HUES6 (cell line): ENCODE measurements around the gene TECTB.

Source experiments
- H3K27ac ChIP-seq: 2 replicates; pipeline ENCODE4 v1.7.0; 2013; ENCODE audit warnings: low read depth, mild to moderate bottlenecking, low read length, inconsistent platforms
- H3K27me3 ChIP-seq: 2 replicates; pipeline ENCODE4 v1.6.1; 2013; ENCODE audit warnings: low read length; ENCODE audit not compliant: control insufficient read depth, insufficient read depth
- H3K36me3 ChIP-seq: 2 replicates; pipeline ENCODE4 v1.6.1; 2013; ENCODE audit warnings: low read length; ENCODE audit not compliant: control insufficient read depth, insufficient read depth
- H3K4me1 ChIP-seq: 2 replicates; pipeline ENCODE4 v1.6.1; 2013; ENCODE audit warnings: low read length; ENCODE audit not compliant: control insufficient read depth, insufficient read depth
- H3K4me3 ChIP-seq: 2 replicates; pipeline ENCODE4 v1.5.1; 2013; ENCODE audit warnings: low read depth, low read length
- H3K9ac ChIP-seq: one replicate; pipeline ENCODE4 v1.6.1; 2013; ENCODE audit warnings: mild to moderate bottlenecking, low read length
- H3K9me3 ChIP-seq: 2 replicates; pipeline ENCODE4 v1.6.1; 2013; ENCODE audit warnings: low read depth, low read length; ENCODE audit not compliant: control insufficient read depth, insufficient read depth

The TECTB gene

DNA sequence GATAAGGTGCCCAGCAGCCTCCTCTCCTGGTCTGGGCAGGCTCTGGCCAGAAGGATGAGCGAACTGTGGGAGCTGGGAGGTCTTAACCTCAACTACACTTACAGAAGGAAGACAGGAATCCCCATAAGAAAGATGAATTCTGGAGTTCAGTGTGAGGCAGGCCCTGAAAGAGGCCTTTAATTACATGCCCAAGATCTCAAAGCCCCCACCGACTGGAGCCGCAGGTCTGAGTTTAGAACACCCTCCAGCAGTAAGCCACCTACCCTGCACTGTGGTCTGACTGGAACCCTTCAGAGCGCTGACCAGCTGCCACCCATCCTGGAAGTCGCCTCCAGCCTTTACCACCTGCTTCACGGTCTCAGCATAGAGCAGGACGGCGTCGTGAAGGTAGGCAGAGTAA, 62.5 kb downstream of the TECTB start:
- no peaks in the 10 kb centered on the region for H3K4me1 ChIP-seq
- peaks cover 4% of the 10 kb centered on the region; the same call in 1 of the 2 replicates for H3K9me3 ChIP-seq
- no peak overlapping the region for H3K27ac ChIP-seq
- no peak overlapping the region for H3K4me3 ChIP-seq
- H3K27me3 ChIP-seq: no peaks in the 10 kb centered on the region
- no peak overlapping the region for H3K9ac ChIP-seq
- no peaks in the 10 kb centered on the region for H3K36me3 ChIP-seq

DNA sequence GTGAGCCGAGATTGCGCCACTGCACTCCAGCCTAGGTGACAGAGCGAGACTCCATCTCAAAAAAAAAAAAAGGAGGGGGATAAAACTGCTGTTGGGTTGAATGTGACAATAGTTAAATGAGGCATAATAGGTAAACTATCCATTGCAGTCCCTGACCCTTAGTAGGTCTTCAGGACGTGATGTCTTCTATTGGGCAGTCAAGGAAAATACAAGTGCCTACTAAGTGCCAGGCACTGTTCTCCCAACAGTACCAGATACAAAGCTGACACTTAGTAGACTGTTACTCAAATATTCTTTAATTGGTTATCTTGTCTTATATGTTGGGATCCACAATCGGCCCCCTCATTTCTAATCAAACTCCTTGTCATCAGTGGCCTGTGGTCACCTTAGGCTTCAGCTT, 63.6 kb downstream of the TECTB start:
- Histone ChIP-seq H3K9ac (no peak overlapping the region), H3K9me3 (peaks cover 4% of the 10 kb centered on the region; the same call in 1 of the 2 replicates), H3K4me1 (no peaks in the 10 kb centered on the region), H3K27ac (no peak overlapping the region), H3K4me3 (no peak overlapping the region), H3K36me3 (no peaks in the 10 kb centered on the region), H3K27me3 (no peaks in the 10 kb centered on the region)

DNA sequence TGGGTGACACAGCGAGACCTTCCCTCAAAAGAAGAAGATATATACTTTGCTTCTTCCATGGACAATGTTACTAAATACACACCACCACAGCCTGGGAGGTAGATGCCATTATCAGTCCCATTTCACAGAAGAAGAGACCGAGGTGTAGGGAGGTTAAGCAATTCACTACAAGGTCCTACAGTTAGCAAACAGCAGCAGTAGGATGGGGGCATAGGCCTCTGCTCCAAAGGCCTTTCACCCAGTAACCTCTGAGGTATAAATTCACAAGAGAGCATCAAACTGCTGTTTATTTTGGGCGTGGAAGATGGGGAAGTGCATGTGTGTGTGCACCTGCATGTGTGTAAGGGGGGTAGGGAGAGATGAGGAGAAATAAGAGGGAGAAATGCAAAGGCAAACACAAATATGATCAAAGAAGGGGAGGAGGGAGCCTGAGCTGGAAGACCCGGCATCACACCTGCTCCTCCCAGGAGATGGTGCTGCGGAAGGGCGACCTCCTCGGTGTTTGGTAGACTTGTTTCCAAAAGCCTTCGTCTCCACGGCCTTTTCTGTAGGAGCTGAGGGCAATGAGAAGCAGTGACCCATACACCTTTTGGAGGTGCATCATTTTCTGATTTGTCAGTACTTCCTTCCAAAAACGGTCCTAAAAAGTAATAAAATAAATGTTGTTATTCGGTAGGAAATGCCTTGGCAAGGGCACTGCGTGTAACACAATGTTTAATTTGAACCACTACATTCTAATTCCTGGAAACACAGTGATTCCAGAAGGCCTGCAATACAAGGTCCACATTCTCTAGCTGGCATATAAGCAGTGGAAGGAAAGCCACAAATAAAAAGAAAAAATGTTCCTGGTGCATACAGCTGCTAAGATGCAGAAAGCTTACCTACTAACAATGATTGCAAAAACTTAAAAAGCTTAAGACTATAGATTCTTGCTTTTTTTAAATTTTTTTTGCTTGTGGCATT, 64.8 kb downstream of the TECTB start:
- Histone ChIP-seq H3K4me1 (no peaks in the 10 kb centered on the region), H3K27ac (no peak overlapping the region), H3K36me3 (no peaks in the 10 kb centered on the region), H3K9ac (no peak overlapping the region), H3K4me3 (no peak overlapping the region), H3K9me3 (peaks cover 4% of the 10 kb centered on the region; the same call in 1 of the 2 replicates), H3K27me3 (no peaks in the 10 kb centered on the region)

DNA sequence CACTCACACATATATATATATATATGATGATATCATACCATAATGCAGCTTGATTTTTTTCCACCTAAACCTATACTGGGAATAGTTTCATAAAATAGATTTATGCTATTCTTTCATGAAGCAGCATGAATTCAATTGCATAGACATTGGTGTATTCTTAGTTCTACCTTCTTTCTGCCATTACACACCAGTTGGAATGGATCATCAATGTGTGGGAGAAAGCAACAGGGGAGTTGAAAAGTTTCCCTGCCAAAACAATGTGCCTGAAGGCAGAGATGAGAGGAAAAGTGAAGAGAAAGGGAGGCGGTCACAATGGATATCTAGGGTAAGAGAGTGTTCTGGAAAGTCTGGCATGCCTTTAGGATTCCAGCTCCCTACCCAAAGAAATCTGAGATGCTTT, 65.6 kb downstream of the TECTB start:
- no peak overlapping the region for H3K4me3 ChIP-seq
- H3K36me3 ChIP-seq: no peaks in the 10 kb centered on the region

DNA sequence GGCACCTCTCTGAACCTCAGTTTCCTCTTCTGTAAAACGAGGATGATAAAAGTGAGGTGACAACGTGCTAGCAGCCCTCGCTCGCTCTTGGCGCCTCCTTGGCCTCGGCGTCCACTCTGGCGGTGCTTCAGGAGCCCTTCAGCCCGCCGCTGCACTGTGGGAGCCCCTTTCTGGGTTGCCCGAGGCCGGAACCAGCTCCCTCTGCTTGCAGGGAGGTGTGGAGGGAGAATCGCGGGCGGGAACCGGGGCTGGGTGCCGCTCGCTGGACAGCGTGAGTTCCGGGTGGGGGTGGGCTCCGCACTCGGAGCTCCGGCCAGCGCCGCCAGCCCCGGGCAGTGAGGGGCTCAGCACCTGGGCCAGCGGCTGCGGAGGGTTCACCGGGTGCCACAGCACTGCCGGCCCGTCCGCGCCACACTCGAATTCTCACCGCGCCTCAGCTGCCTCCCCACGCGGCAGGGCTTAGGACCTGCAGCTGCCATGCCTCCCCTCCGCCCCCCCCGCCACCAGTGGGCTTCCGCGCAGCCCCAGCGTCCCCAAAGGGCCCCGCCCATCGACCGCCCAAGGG, 66.4 kb downstream of the TECTB start:
- H3K4me3 ChIP-seq: no peak overlapping the region
- H3K36me3 ChIP-seq: no peaks in the 10 kb centered on the region
- no peak overlapping the region for H3K27ac ChIP-seq
- H3K4me1 ChIP-seq: no peaks in the 10 kb centered on the region
- H3K9ac ChIP-seq: no peak overlapping the region
- H3K9me3 ChIP-seq: peaks cover 4% of the 10 kb centered on the region; the same call in 1 of the 2 replicates
- H3K27me3 ChIP-seq: no peaks in the 10 kb centered on the region

More for the DNA sequence above, 65.6 kb downstream of the TECTB start:
- no peak overlapping the region for H3K27ac ChIP-seq
- H3K4me1 ChIP-seq: no peaks in the 10 kb centered on the region
- peaks cover 4% of the 10 kb centered on the region; the same call in 1 of the 2 replicates for H3K9me3 ChIP-seq
- H3K27me3 ChIP-seq: no peaks in the 10 kb centered on the region
- no peak overlapping the region for H3K9ac ChIP-seq

DNA sequence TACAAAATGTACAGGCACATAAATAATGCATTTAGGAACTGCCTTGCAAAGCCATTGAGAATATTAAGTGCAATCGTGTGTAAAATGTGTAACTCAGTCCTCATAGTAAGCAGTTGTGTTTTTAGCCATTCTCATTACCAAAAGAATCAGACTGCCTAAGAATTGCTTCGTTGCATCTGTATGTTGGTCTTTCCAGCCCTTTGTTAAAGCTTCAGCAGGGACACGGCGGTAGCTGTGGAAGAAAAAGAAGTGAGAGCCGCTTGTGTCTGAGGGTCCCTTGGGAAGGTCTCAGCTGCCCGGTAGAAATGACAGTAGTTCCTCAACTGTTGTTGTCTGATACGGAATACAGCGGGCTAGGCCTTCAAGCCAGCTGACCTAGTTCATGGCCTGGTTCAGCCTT, 67.9 kb downstream of the TECTB start:
- peaks cover 4% of the 10 kb centered on the region; the same call in 1 of the 2 replicates for H3K9me3 ChIP-seq
- H3K9ac ChIP-seq: no peak overlapping the region
- no peaks in the 10 kb centered on the region for H3K27me3 ChIP-seq
- H3K36me3 ChIP-seq: no peaks in the 10 kb centered on the region
- no peaks in the 10 kb centered on the region for H3K4me1 ChIP-seq
- no peak overlapping the region for H3K27ac ChIP-seq
- H3K4me3 ChIP-seq: no peak overlapping the region

DNA sequence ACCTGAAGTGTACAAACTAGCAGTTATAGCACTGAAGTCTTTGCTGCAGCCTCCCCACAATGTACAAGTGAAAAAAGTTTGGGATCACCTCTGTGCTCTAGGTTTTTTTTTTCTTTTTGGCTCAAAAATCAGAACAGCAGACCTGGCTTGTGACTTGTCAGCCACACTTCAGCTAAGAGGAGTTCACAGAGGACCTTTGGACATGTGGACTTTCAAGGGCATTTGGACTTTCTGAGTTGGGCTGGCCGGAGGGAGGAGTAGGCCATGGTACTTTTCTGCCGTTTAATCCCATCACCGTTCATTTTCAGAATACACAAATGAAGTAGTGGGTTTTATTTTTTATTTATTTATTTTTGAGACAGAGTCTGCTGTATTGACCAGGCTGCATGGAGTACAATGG, 68.8 kb downstream of the TECTB start:
- Histone ChIP-seq H3K27ac (no peak overlapping the region), H3K9me3 (peaks cover 4% of the 10 kb centered on the region; the same call in 1 of the 2 replicates), H3K4me3 (no peak overlapping the region), H3K27me3 (no peaks in the 10 kb centered on the region), H3K9ac (no peak overlapping the region), H3K36me3 (no peaks in the 10 kb centered on the region), H3K4me1 (no peaks in the 10 kb centered on the region)

DNA sequence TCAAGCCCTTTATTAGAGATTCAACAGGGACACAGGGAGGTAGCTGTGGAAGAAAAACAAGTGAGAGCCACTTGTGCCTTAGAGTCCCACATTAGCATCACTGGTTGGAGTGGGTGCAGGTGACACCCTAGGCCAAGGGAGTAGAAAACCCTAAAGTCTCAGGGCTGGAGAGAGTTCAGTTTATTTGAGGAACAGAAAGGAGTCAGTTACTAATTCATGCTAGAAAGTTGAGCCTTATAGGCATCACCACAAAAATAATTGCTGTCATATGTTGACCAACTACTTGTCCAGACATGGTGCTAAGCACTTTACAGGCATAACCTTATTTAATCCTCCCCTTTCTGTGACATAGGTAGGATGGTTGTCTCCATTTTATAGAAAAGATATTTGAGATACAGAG, 69.8 kb downstream of the TECTB start:
- Histone ChIP-seq H3K4me3 (no peak overlapping the region), H3K9me3 (peaks cover 4% of the 10 kb centered on the region; the same call in 1 of the 2 replicates), H3K27ac (no peak overlapping the region), H3K4me1 (no peaks in the 10 kb centered on the region), H3K27me3 (no peaks in the 10 kb centered on the region), H3K36me3 (no peaks in the 10 kb centered on the region), H3K9ac (no peak overlapping the region)
